Measurements from ENCODE around the gene PAPOLG. TPM values are rescaled to one million over a fixed set of nuclear protein-coding genes. Genes with fewer than 3 reads are reported as not detected.

Gene PAPOLG
- total and polyA plus RNA-seq, 9 of the 15 experiments (the other 6 are each of a cell fraction or from before 2014, with no cell fraction given), result 3.9 to 16.3 (median 10.0) TPM

DNA sequence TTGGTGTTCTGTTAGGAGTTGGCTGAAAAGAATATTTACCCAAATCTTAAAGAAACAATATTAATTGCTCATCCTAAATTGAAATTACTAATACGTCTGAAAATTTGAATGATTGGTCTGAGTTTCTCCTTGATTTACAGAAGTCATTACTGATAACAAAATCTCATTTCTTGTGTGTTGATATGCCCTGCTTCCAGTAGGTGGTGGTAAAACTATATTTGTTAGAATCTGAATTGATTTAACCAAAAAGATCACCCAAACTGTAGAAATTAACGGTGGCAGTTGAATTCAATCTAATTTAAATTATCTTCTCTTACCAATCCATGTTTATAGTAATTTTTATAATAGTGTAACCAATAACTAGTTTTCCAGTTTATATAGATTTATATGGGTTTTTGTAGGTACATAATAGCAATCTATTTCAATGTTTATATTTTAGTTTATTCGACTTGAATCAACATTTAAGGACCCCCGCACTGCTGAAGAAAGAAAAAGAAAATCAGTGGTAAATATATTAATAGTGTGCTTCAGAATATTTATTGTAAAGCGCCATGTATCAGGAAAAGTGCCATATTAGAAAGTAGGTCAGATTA lies 38.3 kb downstream of the PAPOLG start (continued):
- TF ChIP-seq, protein P1, sequence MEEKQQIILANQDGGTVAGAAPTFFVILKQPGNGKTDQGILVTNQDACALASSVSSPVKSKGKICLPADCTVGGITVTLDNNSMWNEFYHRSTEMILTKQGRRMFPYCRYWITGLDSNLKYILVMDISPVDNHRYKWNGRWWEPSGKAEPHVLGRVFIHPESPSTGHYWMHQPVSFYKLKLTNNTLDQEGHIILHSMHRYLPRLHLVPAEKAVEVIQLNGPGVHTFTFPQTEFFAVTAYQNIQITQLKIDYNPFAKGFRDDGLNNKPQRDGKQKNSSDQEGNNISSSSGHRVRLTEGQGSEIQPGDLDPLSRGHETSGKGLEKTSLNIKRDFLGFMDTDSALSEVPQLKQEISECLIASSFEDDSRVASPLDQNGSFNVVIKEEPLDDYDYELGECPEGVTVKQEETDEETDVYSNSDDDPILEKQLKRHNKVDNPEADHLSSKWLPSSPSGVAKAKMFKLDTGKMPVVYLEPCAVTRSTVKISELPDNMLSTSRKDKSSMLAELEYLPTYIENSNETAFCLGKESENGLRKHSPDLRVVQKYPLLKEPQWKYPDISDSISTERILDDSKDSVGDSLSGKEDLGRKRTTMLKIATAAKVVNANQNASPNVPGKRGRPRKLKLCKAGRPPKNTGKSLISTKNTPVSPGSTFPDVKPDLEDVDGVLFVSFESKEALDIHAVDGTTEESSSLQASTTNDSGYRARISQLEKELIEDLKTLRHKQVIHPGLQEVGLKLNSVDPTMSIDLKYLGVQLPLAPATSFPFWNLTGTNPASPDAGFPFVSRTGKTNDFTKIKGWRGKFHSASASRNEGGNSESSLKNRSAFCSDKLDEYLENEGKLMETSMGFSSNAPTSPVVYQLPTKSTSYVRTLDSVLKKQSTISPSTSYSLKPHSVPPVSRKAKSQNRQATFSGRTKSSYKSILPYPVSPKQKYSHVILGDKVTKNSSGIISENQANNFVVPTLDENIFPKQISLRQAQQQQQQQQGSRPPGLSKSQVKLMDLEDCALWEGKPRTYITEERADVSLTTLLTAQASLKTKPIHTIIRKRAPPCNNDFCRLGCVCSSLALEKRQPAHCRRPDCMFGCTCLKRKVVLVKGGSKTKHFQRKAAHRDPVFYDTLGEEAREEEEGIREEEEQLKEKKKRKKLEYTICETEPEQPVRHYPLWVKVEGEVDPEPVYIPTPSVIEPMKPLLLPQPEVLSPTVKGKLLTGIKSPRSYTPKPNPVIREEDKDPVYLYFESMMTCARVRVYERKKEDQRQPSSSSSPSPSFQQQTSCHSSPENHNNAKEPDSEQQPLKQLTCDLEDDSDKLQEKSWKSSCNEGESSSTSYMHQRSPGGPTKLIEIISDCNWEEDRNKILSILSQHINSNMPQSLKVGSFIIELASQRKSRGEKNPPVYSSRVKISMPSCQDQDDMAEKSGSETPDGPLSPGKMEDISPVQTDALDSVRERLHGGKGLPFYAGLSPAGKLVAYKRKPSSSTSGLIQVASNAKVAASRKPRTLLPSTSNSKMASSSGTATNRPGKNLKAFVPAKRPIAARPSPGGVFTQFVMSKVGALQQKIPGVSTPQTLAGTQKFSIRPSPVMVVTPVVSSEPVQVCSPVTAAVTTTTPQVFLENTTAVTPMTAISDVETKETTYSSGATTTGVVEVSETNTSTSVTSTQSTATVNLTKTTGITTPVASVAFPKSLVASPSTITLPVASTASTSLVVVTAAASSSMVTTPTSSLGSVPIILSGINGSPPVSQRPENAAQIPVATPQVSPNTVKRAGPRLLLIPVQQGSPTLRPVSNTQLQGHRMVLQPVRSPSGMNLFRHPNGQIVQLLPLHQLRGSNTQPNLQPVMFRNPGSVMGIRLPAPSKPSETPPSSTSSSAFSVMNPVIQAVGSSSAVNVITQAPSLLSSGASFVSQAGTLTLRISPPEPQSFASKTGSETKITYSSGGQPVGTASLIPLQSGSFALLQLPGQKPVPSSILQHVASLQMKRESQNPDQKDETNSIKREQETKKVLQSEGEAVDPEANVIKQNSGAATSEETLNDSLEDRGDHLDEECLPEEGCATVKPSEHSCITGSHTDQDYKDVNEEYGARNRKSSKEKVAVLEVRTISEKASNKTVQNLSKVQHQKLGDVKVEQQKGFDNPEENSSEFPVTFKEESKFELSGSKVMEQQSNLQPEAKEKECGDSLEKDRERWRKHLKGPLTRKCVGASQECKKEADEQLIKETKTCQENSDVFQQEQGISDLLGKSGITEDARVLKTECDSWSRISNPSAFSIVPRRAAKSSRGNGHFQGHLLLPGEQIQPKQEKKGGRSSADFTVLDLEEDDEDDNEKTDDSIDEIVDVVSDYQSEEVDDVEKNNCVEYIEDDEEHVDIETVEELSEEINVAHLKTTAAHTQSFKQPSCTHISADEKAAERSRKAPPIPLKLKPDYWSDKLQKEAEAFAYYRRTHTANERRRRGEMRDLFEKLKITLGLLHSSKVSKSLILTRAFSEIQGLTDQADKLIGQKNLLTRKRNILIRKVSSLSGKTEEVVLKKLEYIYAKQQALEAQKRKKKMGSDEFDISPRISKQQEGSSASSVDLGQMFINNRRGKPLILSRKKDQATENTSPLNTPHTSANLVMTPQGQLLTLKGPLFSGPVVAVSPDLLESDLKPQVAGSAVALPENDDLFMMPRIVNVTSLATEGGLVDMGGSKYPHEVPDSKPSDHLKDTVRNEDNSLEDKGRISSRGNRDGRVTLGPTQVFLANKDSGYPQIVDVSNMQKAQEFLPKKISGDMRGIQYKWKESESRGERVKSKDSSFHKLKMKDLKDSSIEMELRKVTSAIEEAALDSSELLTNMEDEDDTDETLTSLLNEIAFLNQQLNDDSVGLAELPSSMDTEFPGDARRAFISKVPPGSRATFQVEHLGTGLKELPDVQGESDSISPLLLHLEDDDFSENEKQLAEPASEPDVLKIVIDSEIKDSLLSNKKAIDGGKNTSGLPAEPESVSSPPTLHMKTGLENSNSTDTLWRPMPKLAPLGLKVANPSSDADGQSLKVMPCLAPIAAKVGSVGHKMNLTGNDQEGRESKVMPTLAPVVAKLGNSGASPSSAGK (IDR thresholded peaks at IDR 0.05), result no peak
- TF ChIP-seq SMC3 (conservative IDR thresholded peaks at IDR 0.05; ENCODE audit: insufficient read depth, low read depth, low read length) (peak; percentile 39; the same call in 1 of the 2 replicates), GTF2E2 (tag; IDR thresholded peaks at IDR 0.05) (no peak), SETDB1 (IDR thresholded peaks at IDR 0.05; ENCODE audit: low read length) (no peak), ZNF217 (CRISPR knock-in tag; IDR thresholded peaks at IDR 0.05) (no peak)
